ENCODE data around the gene ELMO1. TPM values are rescaled to one million over a fixed set of nuclear protein-coding genes. Genes with fewer than 3 reads are reported as not detected.

Gene ELMO1
- total and polyA plus RNA-seq, 10 donors, result 26.0 to 494 (median 201) TPM

DNA sequence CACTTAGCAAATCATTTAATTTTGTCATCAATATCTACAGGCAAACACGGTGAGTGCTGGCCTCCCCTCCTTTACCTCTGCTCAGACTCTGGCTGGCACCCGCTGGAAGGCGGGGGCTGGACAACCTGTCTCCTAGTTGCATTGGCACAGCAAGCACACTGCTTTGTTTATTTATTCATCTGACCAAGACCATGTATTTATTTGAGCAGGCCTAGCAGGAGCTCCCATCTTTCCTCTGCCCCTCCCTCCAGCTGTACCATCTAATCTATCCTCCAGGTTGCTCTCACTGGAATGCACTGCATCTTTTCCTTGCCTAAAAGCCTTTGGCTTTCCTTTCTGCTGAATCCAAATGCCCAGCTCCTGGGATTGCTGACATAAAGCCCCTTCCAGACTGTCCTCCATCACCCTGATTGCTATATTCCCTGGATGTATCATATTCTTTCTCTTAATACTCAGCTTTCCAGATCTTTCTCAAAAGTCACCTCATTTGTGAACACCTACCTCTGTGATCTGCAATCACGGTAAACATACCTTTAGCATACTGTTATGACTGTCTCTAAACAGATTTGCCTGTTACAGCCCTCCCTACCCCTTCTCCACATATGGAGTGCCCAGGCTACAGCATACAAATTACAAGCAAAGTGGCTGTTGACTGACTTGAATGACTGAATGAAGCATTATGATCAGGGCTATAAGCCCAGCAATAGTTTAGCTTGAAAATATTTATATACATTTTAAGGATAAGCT, 9.6 kb downstream of the ELMO1 start:
- intact Hi-C loops (cut with DNase I; ENCODE audit: low total_unique reads), result no loop called here
- WGBS, 5 donors, result 78 to 89% (median 86%) methylated on average over 4 of the region's 4 CpGs
- no peaks in the 10 kb centered on the region for H3K9me3 ChIP-seq
- peaks cover 0 to 7% (median under 1%) of the 10 kb centered on the region in 6 donors for H3K36me3 ChIP-seq
- peak in 1 of 3 donors; percentile 13 for TF ChIP-seq POLR2AphosphoS5 (IDR thresholded peaks at IDR 0.05)
- TF ChIP-seq POLR2A (IDR thresholded peaks at IDR 0.05), result no peak
- no peaks in the 10 kb centered on the region for H3K27me3 ChIP-seq (replicated peaks in 1 of 7)
- peaks cover 27 to 85% (median 68%) of the 10 kb centered on the region in 6 donors for H3K4me1 ChIP-seq
- H3K4me3 ChIP-seq, result no peak overlapping the region
- H3K27ac ChIP-seq, result peak overlapping the region in 2 of 8 donors; percentile 99
- DNase-seq, result no peak

DNA sequence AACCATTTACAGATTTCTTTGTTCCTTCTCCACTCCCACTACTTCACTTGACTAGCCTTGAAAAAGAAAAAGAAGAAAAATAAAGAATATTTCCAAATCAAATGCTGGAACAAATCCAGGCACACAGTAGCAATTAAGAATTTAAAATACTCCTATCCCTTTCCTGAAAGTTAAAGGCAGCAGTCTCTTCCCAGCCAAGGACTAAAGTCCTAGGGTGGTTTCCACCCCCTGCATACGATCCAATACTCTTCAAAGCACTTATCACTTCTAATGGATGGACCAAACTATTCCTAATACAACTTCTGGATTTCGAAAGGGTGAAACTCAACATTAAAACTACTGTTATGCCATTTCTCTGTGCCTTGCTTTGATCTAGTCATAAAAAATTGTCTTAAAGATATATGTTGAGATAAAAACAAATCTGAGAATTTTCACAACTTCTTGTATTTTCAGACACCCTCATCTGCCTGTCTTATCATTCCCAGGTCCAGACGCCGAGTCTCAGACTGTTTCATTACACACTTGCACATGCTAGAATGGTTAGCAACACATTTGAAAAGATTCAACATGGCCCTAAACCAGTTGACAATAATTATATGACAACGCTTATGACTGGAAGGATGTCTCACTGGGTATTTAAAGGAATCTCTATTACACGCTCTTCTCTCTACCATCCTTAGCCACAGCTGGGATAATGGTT, 13.4 kb downstream of the ELMO1 start:
- H3K4me1 ChIP-seq, result peaks cover 27 to 85% (median 58%) of the 10 kb centered on the region in 6 donors
- no peak for DNase-seq

DNA sequence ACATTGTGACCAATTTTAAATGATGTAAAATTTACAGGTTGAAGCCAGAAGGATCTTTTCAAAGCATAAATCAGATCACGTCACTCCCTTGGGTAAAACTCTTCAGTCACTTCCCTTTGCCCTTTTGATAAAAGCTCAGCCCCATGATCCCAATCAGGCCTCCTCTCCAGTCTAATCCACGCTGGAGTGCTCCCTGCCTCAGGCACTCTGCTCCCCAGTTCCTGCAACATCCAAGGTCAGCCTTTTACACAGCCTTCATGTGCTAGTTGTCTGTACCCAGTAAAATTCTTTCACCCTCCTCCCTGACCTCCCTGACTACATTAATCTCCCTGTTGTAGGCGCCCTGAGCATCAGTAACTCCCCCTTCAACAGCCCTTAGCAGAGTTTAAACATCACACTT, 14.1 kb downstream of the ELMO1 start:
- no peak for TF ChIP-seq POLR2AphosphoS5 (IDR thresholded peaks at IDR 0.05)
- TF ChIP-seq POLR2A (IDR thresholded peaks at IDR 0.05), result no peak
- TF ChIP-seq, protein P1, sequence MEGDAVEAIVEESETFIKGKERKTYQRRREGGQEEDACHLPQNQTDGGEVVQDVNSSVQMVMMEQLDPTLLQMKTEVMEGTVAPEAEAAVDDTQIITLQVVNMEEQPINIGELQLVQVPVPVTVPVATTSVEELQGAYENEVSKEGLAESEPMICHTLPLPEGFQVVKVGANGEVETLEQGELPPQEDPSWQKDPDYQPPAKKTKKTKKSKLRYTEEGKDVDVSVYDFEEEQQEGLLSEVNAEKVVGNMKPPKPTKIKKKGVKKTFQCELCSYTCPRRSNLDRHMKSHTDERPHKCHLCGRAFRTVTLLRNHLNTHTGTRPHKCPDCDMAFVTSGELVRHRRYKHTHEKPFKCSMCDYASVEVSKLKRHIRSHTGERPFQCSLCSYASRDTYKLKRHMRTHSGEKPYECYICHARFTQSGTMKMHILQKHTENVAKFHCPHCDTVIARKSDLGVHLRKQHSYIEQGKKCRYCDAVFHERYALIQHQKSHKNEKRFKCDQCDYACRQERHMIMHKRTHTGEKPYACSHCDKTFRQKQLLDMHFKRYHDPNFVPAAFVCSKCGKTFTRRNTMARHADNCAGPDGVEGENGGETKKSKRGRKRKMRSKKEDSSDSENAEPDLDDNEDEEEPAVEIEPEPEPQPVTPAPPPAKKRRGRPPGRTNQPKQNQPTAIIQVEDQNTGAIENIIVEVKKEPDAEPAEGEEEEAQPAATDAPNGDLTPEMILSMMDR (IDR thresholded peaks at IDR 0.05 in 8 of 11, conservative IDR thresholded peaks at IDR 0.05 in 3 of 11), result no peak
- H3K27me3 ChIP-seq (replicated peaks in 1 of 7), result no peaks in the 10 kb centered on the region
- WGBS, 5 donors, result 53 to 72% (median 67%) methylated on average over 3 of the region's 3 CpGs
- H3K4me3 ChIP-seq, result no peak overlapping the region
- H3K36me3 ChIP-seq, result peaks cover 0 to 8% (median 0%) of the 10 kb centered on the region in 6 donors
- DNase-seq, result no peak
- H3K9me3 ChIP-seq, result no peaks in the 10 kb centered on the region
- peaks cover 25 to 85% (median 58%) of the 10 kb centered on the region in 6 donors for H3K4me1 ChIP-seq
- peak overlapping the region in 2 of 8 donors; percentile 9 to 13 for H3K27ac ChIP-seq
- intact Hi-C loops (cut with DNase I; ENCODE audit: low total_unique reads), result no loop called here

More for the DNA sequence above, 13.4 kb downstream of the ELMO1 start:
- peak overlapping the region in 1 of 8 donors; percentile 9 for H3K27ac ChIP-seq
- peaks cover 0 to 5% (median 0%) of the 10 kb centered on the region in 6 donors for H3K36me3 ChIP-seq
- intact Hi-C loops (cut with DNase I; ENCODE audit: low total_unique reads), result no loop called here
- 88 to 91% (median 89%) methylated on average over 6 of the region's 6 CpGs for WGBS, 5 donors
- TF ChIP-seq, protein P1 (IDR thresholded peaks at IDR 0.05 in 8 of 11, conservative IDR thresholded peaks at IDR 0.05 in 3 of 11), result no peak
- TF ChIP-seq POLR2AphosphoS5 (IDR thresholded peaks at IDR 0.05), result no peak
- TF ChIP-seq POLR2A (IDR thresholded peaks at IDR 0.05), result no peak
- H3K9me3 ChIP-seq, result no peaks in the 10 kb centered on the region
- H3K4me3 ChIP-seq, result no peak overlapping the region
- H3K27me3 ChIP-seq (replicated peaks in 1 of 7), result no peaks in the 10 kb centered on the region

DNA sequence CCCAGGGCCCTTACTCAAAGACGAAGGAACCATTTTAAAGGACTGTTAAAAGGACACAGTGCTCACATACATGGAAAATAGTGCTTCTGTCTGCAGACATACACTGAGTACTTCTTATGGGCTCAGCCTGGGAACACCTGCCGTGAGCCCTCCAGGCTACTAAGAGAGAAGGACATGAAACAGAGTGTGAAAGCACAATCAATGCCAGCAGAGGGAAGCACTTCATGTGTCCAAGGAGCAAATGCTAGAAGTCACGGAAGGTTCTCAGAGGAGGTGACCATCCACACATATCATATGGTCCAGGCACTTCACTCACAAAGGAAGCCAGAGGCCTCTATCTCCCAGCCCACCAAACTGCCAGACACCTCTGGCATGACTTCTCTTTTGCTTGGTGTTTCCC, 15.5 kb downstream of the ELMO1 start:
- intact Hi-C loops (cut with DNase I; ENCODE audit: low total_unique reads), result no loop called here
- H3K36me3 ChIP-seq, result peaks cover 0 to 21% (median 2%) of the 10 kb centered on the region in 6 donors
- DNase-seq, result no peak
- no peaks in the 10 kb centered on the region for H3K27me3 ChIP-seq (replicated peaks in 1 of 7)
- no peak overlapping the region for H3K27ac ChIP-seq
- TF ChIP-seq POLR2AphosphoS5 (IDR thresholded peaks at IDR 0.05) (peak in 1 of 3 donors; percentile 6), POLR2A (IDR thresholded peaks at IDR 0.05) (no peak)
- H3K4me1 ChIP-seq, result peaks cover 22 to 86% (median 57%) of the 10 kb centered on the region in 6 donors
- 49 to 66% (median 61%) methylated on average over 3 of the region's 3 CpGs for WGBS, 5 donors
- H3K4me3 ChIP-seq, result no peak overlapping the region
- no peaks in the 10 kb centered on the region for H3K9me3 ChIP-seq

All from spleen (tissue), 11 donors.